Liver (tissue), 9 donors: ENCODE measurements around the gene CCDC51. TPM values are rescaled to one million over a fixed set of nuclear protein-coding genes. Genes with fewer than 3 reads are reported as not detected.

Experiments used
- DNase-seq: peaks from one replicate; pipeline ENCODE4 v3.0.0-alpha.2; 2017; ENCODE audit warnings: low spot score
- H3K27ac ChIP-seq, 2 donors: one replicate each; pipeline ENCODE4 v1.7.0; 2013; ENCODE audit warnings: inconsistent platforms in 2 of 2, low read length in 2 of 2, control low read depth in 1 of 2, low read depth in 1 of 2, mild to moderate bottlenecking in 1 of 2
- H3K27me3 ChIP-seq, 4 donors: one replicate each; pipeline versions ENCODE4 v1.6.1 to v1.7.0; 2013; ENCODE audit warnings: low read length in 3 of 4, inconsistent platforms in 1 of 4, mild to moderate bottlenecking in 1 of 4, moderate library complexity in 1 of 4; ENCODE audit not compliant: control insufficient read depth in 4 of 4, insufficient read depth in 4 of 4
- H3K36me3 ChIP-seq, 4 donors: one replicate each; pipeline versions ENCODE4 v1.6.1 to v1.7.0; 2013; ENCODE audit warnings: low read length in 3 of 4, mild to moderate bottlenecking in 3 of 4, low read depth in 1 of 4, moderate library complexity in 1 of 4; ENCODE audit not compliant: control insufficient read depth in 4 of 4, insufficient read depth in 3 of 4
- H3K4me1 ChIP-seq, 4 donors: one replicate each; pipeline versions ENCODE4 v1.6.1 to v1.7.0; 2013; ENCODE audit warnings: low read length in 3 of 4, mild to moderate bottlenecking in 3 of 4, moderate library complexity in 1 of 4; ENCODE audit not compliant: control insufficient read depth in 4 of 4, insufficient read depth in 4 of 4
- H3K4me3 ChIP-seq, 3 donors: one replicate each; pipeline versions ENCODE4 v1.6.1 to v1.7.0; 2013; ENCODE audit warnings: low read length in 3 of 3, control low read depth in 1 of 3, low read depth in 1 of 3, mild to moderate bottlenecking in 1 of 3
- H3K9ac ChIP-seq, 2 donors: one replicate each; pipeline ENCODE4 v1.7.0; 2013; ENCODE audit warnings: low read length in 2 of 2, mild to moderate bottlenecking in 2 of 2, moderate library complexity in 2 of 2, control low read depth in 1 of 2, low read depth in 1 of 2
- H3K9me3 ChIP-seq, 4 donors: one replicate each; pipeline versions ENCODE4 v1.6.1 to v1.7.0; 2013; ENCODE audit warnings: low read length in 3 of 4; ENCODE audit not compliant: control insufficient read depth in 4 of 4
- CTCF ChIP-seq: fragments of 150-350 bp; IDR thresholded peaks from 2 replicates; pipeline ENCODE4 v1.5.1; 2017; ENCODE audit warnings: improper control_type of control experiment, low read depth, low read length; ENCODE audit not compliant: missing input control
- EGR1 ChIP-seq, 2 donors: IDR thresholded peaks; 2 replicates each; pipeline ENCODE4 v1.6.1; 2016 to 2018; ENCODE audit warnings: antibody characterized with exemption in 2 of 2, low read depth in 2 of 2
- FOXA1 ChIP-seq: IDR thresholded peaks from 2 replicates; pipeline ENCODE4 v1.6.1; 2016; ENCODE audit warnings: antibody characterized with exemption
- FOXA2 ChIP-seq: IDR thresholded peaks from 2 replicates; pipeline ENCODE4 v1.6.1; 2016; ENCODE audit warnings: antibody characterized with exemption
- GABPA ChIP-seq, 2 donors: IDR thresholded peaks in 1 of 2; conservative IDR thresholded peaks in 1 of 2; 2 replicates each; pipeline ENCODE4 v1.6.1; 2016; ENCODE audit warnings: antibody characterized with exemption in 2 of 2, mild to moderate bottlenecking in 1 of 2, moderate library complexity in 1 of 2
- HNF4A ChIP-seq, 2 donors: conservative IDR thresholded peaks; 2 replicates each; pipeline ENCODE4 v1.6.1; 2016; ENCODE audit warnings: antibody characterized with exemption in 2 of 2, mild to moderate bottlenecking in 2 of 2
- HNF4G ChIP-seq: IDR thresholded peaks from 2 replicates; pipeline ENCODE4 v1.6.1; 2016; ENCODE audit warnings: antibody characterized with exemption
- JUND ChIP-seq, 2 donors: IDR thresholded peaks; 2 replicates each; pipeline ENCODE4 v1.6.1; 2016; ENCODE audit warnings: antibody characterized with exemption in 2 of 2
- NR2F2 ChIP-seq: IDR thresholded peaks from 2 replicates; pipeline ENCODE4 v1.6.1; 2016; ENCODE audit warnings: antibody characterized with exemption
- RAD21 ChIP-seq, 2 donors: IDR thresholded peaks; 2 replicates each; pipeline ENCODE4 v1.6.1; 2016; ENCODE audit warnings: antibody characterized with exemption in 2 of 2, mild to moderate bottlenecking in 2 of 2
- REST ChIP-seq: IDR thresholded peaks from 2 replicates; pipeline ENCODE4 v1.6.1; 2016; ENCODE audit warnings: antibody characterized with exemption, mild to moderate bottlenecking
- RXRA ChIP-seq, 2 donors: IDR thresholded peaks; 2 replicates each; pipeline ENCODE4 v1.6.1; 2017 to 2018; ENCODE audit warnings: antibody characterized with exemption in 2 of 2, mild to moderate bottlenecking in 1 of 2
- SP1 ChIP-seq: IDR thresholded peaks from 2 replicates; pipeline ENCODE4 v1.6.1; 2018; ENCODE audit warnings: antibody characterized with exemption, mild to moderate bottlenecking
- TAF1 ChIP-seq: conservative IDR thresholded peaks from 2 replicates; pipeline ENCODE4 v1.6.1; 2016; ENCODE audit warnings: antibody characterized with exemption, mild to moderate bottlenecking
- YY1 ChIP-seq: IDR thresholded peaks from 2 replicates; pipeline ENCODE4 v1.6.1; 2016; ENCODE audit warnings: antibody characterized with exemption, mild to moderate bottlenecking
- ZBTB33 ChIP-seq: IDR thresholded peaks from 2 replicates; pipeline ENCODE4 v1.6.1; 2016; ENCODE audit warnings: antibody characterized with exemption
- WGBS: extraction: QIAGEN DNeasy Blood & Tissue Kit; methylation state at CpG from one replicate; pipeline ENCODE4 v1.1.7; 2013; 5-methylcytosine and 5-hydroxymethylcytosine counted together
- polyA plus RNA-seq, 2 donors: library from polyadenylated mRNA; stranded (reverse) in 1 of 2; unstranded in 1 of 2; fragments of 200-250 nt in 1 of 2; fragments of >200 nt in 1 of 2; fragmentation: Nextera tagmentation in 1 of 2; extraction: Ambion mirVana in 1 of 2; gene quantifications; one replicate each; pipeline versions ENCODE4 v1.2.1 to v1.2.3, GENCODE V29; 2013 to 2015
- total RNA-seq, 2 donors: library from RNA; depleted of rRNA; stranded (reverse); fragments of >200 nt; gene quantifications; one replicate each; pipeline ENCODE4 v1.2.3, GENCODE V29; 2014
- donor health status: healthy.
- donor health status: healthy.
- donor health status: healthy.
- donor health status: healthy.
- donor health status: healthy.

The CCDC51 gene
- total and polyA plus RNA-seq, 4 donors, result 7.9 to 13.7 (median 11.0) TPM

- Histone ChIP-seq H3K4me3 (no peak overlapping the region), H3K27ac (no peak overlapping the region), H3K9ac (no peak overlapping the region), H3K4me1 (peaks cover 5 to 36% (median 18%) of the 10 kb centered on the region in 4 donors), H3K36me3 (peaks cover 0 to 7% (median 0%) of the 10 kb centered on the region in 4 donors), H3K9me3 (no peaks in the 10 kb centered on the region), H3K27me3 (no peaks in the 10 kb centered on the region)
- TF ChIP-seq SP1 (no peak), FOXA1 (no peak), GABPA (IDR thresholded peaks at IDR 0.05 in 1 of 2, conservative IDR thresholded peaks at IDR 0.05 in 1 of 2) (peak in 1 of 2 donors; percentile 21), NR2F2 (no peak), RAD21 (IDR thresholded peaks at IDR 0.05) (peak; percentile 100), EGR1 (IDR thresholded peaks at IDR 0.05; ENCODE audit: low read depth in 2 of 2) (no peak), CTCF (peak; percentile 100), RXRA (IDR thresholded peaks at IDR 0.05) (peak in 1 of 2 donors; percentile 23)
- WGBS, result 39% methylated on average over 7 of the region's 7 CpGs
- peak; percentile 91 for DNase-seq
These were observed 4.0 kb downstream of the CCDC51 start for GRCh38 chr3:48435774-48436476.

GRCh38 chr3:48435223-48435595 is 4.7 kb downstream of the CCDC51 start:
- 93% methylated on average over 4 of the region's 4 CpGs for WGBS
- TF ChIP-seq JUND (IDR thresholded peaks at IDR 0.05) (no peak), HNF4G (no peak), HNF4A (conservative IDR thresholded peaks at IDR 0.05) (no peak), YY1 (no peak), NR2F2 (no peak), RAD21 (IDR thresholded peaks at IDR 0.05) (no peak), ZBTB33 (no peak), REST (no peak), CTCF (no peak), GABPA (IDR thresholded peaks at IDR 0.05 in 1 of 2, conservative IDR thresholded peaks at IDR 0.05 in 1 of 2) (no peak), FOXA2 (no peak), TAF1 (no peak)
- peaks cover 0 to 7% (median 0%) of the 10 kb centered on the region in 4 donors for H3K36me3 ChIP-seq
- H3K4me3 ChIP-seq, result no peak overlapping the region
- H3K9me3 ChIP-seq, result no peaks in the 10 kb centered on the region
- H3K27ac ChIP-seq, result no peak overlapping the region
- peaks cover 10 to 42% (median 25%) of the 10 kb centered on the region in 4 donors for H3K4me1 ChIP-seq
- H3K9ac ChIP-seq, result no peak overlapping the region
- no peaks in the 10 kb centered on the region for H3K27me3 ChIP-seq
- no peak for DNase-seq
